ENCODE measurements around the gene JMJD8. TPM values are rescaled to one million over a fixed set of nuclear protein-coding genes. Genes with fewer than 3 reads are reported as not detected.

JMJD8 gene
- total RNA-seq, 1 donor, result 42.8 TPM

DNA sequence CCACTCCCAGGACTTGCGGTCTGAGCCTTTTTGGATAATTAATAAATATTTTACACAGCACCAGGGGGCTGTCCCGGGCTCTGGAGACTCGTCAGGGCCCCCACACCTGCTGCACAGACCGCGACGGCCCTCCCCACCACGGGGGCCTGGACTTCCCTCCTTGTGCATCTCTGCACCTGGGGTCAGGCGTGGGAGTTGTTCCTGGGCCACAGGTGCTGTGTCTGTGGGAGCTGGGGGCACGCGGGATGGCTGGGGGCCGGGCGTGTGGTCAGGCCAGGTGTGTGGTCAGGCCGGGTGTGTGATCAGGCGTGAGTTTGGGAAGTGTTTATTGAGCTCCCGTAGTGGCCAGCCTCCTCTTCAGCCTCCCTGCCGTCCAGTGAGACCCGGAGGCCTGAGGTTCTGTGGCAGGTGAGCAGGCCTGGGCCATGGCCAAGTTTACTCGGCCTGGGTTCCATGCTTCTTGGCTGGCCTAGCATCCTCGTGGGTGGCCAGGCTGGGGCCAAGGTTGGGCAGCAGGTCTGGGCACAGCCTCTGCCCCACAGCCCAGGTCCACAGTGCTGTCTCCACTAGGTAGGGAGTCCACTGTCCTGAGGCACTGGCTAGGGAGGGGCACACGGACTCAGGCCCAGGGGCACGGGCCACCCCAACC, 5.8 kb downstream of the JMJD8 start:
- H3K4me3 ChIP-seq (ENCODE audit: low read depth, low read length), result no peak overlapping the region
- TF ChIP-seq, protein P1, sequence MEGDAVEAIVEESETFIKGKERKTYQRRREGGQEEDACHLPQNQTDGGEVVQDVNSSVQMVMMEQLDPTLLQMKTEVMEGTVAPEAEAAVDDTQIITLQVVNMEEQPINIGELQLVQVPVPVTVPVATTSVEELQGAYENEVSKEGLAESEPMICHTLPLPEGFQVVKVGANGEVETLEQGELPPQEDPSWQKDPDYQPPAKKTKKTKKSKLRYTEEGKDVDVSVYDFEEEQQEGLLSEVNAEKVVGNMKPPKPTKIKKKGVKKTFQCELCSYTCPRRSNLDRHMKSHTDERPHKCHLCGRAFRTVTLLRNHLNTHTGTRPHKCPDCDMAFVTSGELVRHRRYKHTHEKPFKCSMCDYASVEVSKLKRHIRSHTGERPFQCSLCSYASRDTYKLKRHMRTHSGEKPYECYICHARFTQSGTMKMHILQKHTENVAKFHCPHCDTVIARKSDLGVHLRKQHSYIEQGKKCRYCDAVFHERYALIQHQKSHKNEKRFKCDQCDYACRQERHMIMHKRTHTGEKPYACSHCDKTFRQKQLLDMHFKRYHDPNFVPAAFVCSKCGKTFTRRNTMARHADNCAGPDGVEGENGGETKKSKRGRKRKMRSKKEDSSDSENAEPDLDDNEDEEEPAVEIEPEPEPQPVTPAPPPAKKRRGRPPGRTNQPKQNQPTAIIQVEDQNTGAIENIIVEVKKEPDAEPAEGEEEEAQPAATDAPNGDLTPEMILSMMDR (IDR thresholded peaks at IDR 0.05; ENCODE audit: insufficient read depth, low read length), result no peak
- DNase-seq (ENCODE audit: low read depth), result no peak

DNA sequence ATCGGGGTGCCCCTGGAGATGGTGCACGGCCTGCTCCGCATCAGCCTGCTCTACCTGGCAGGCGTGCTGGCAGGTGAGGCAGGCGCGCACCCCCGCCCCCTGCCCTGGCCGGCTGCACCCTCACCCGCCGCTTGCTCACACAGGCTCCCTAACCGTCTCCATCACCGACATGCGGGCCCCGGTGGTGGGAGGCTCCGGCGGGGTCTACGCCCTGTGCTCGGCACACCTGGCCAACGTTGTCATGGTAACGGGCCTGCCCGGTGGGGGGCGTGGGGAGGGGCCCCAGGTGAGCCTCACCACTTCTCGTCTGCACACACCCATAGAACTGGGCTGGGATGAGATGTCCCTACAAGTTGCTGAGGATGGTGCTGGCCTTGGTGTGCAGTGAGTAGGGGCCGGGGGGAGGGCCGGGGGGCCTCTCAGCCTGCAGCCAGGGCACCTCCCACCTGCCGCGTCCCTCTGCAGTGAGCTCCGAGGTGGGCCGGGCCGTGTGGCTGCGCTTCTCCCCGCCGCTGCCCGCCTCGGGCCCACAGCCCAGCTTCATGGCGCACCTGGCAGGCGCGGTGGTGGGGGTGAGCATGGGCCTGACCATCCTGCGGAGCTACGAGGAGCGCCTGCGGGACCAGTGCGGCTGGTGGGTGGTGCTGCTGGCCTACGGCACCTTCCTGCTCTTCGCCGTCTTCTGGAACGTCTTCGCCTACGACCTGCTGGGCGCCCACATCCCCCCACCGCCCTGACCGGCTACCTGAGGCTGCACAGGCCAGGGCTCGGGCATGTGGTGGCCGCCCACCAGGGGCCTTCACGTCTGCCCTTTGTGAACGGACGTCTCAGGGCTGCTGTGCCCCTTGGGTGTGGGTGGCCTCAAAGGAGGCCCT, 6.6 kb downstream of the JMJD8 start:
- TF ChIP-seq, protein P1 (IDR thresholded peaks at IDR 0.05; ENCODE audit: insufficient read depth, low read length), result no peak
- no peak overlapping the region for H3K4me3 ChIP-seq (ENCODE audit: low read depth, low read length)
- no peak for DNase-seq (ENCODE audit: low read depth)

DNA sequence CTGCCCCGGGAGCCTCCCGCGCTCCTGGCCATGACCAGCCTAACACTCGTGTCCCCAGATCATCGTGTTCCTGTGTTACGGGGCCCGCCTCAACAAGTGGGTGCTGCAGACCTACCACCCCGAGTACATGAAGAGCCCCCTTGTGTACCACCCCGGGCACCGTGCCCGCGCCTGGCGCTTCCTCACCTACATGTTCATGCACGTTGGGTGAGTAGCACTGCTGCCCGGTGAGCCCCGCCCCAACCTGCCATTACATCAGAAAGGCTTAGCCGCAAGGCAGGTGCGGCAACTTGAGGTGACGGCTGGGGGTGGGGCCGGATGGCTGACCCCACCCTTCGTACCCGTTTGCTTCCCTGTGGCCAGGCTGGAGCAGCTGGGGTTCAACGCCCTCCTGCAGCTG, 7.2 kb downstream of the JMJD8 start:
- H3K4me3 ChIP-seq (ENCODE audit: low read depth, low read length), result no peak overlapping the region
- DNase-seq (ENCODE audit: low read depth), result no peak
- TF ChIP-seq, protein P1 (IDR thresholded peaks at IDR 0.05; ENCODE audit: insufficient read depth, low read length), result no peak

DNA sequence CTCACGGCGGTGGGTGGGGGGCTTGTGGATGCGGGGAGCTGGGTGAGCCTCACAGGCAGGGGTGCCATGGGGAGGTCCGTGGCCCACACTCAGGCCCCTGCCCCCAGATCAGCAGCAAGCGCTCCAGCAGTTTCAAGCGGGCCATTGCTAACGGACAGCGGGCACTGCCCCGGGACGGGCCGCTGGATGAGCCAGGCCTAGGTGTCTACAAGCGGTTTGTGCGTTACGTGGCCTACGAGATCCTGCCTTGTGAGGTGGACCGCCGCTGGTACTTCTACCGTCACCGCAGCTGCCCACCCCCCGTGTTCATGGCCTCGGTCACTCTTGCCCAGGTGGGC, 7.6 kb downstream of the JMJD8 start:
- H3K4me3 ChIP-seq (ENCODE audit: low read depth, low read length), result no peak overlapping the region
- TF ChIP-seq, protein P1 (IDR thresholded peaks at IDR 0.05; ENCODE audit: insufficient read depth, low read length), result no peak
- DNase-seq (ENCODE audit: low read depth), result no peak

DNA sequence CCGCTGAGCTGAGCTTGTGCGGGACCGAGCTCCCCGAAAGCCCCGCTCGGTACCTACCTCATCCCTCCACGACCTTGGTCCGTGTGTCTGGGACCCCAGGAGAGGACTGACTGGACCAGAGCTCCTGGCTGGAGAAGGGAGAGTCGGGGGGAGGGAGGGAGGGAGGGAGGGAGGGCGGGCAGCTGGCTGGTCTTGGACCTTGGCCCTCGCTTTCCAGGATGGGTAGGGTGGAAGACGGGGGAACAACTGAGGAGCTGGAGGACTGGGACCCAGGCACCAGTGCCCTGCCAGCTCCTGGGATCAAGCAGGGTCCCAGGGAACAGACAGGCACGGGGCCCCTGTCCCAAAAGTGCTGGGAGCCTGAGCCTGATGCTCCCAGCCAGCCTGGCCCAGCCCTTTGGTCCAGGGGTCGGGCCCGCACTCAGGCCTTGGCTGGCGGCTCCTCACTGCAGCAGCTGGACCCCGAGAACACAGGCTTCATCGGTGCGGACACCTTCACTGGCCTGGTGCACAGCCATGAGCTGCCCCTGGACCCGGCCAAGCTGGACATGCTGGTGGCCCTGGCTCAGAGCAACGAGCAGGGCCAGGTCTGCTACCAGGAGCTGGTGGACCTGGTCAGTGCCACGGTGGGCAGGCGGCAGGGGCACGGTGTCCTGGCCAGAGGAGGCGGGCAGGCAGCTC, 8.1 kb downstream of the JMJD8 start:
- TF ChIP-seq, protein P1 (IDR thresholded peaks at IDR 0.05; ENCODE audit: insufficient read depth, low read length), result no peak
- no peak for DNase-seq (ENCODE audit: low read depth)
- peak overlapping the region; percentile 48 for H3K4me3 ChIP-seq (ENCODE audit: low read depth, low read length)

DNA sequence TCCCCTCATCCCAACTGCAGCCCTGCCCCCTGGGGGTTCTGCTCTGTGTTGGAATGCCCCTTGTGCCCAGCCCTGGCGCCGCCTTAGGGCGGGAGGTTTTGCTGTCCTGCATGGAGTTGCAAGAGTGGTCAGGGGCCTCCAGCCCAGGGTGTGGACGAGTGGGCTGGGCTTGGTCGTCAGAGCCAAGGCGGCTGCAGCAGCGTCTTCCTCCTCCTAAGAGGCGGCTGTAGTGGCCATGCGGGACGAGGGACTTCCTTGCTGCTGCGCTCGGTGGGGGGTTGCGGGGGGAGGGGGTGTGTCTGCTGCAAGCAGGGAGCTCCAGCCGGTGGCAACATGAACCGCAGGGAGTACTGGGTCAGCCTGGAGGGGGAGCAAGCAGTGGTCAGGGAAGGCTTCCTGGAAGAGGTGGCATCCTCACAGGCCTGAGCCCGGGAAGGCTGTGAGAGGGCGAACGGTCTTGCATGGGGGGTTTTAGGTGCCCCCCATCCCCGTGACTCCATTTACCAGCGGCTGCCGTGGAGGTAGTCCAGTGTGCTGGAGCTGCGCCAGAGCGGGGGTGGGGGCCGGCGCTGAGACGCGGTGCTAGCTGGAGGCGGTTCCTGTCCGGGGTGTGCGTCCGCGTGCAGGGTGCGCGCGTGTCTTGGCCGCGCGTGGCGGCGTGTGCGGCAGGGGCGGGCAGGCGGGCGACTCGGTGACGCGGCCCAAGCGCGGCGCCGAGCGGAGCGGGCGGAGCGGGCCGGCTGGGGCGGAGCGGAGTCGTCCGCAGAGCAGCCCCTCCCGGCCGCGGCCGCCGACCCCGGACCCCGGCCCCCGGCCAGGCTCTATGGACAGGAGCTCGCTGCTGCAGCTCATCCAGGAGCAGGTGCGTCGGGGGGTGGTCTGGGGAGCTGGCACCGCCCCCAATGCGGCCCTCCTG, 8.9 kb downstream of the JMJD8 start, which contains the start of gene RHBDL1:
Gene RHBDL1, plus strand, starts transcription at position 704 of the 916 bp plus-strand sequence. Its CDS starts 120 bp downstream, at position 824.
- H3K4me3 ChIP-seq (ENCODE audit: low read depth, low read length), result peak within 1 kb of the TSS; percentile 53
- TF ChIP-seq, protein P1 (IDR thresholded peaks at IDR 0.05; ENCODE audit: insufficient read depth, low read length), result no peak
- DNase-seq (ENCODE audit: low read depth), result peak; percentile 6
